ENCODE data around the gene C17orf67.
A peak's percentile ranks its signal among the peaks of the same experiment; 100 is the strongest.

The C17orf67 gene

GRCh38 chr17:56833809-56834379 is at the start of gene C17orf67, which contains the start of gene DGKE:
Gene C17orf67 (minus strand): TSS chr17:56833920. CDS start chr17:56815810, 18,110 bp downstream.
Gene DGKE (plus strand): TSS chr17:56834151. CDS start chr17:56834796, 645 bp downstream.
- no peak for TF ChIP-seq CTCF (IDR thresholded peaks at IDR 0.05; ENCODE audit: extremely low read depth, missing control alignments)
- DNase-seq (ENCODE audit: low spot score) = peak; percentile 99

- no peak for DNase-seq (ENCODE audit: low spot score)
- no peak for TF ChIP-seq CTCF (IDR thresholded peaks at IDR 0.05; ENCODE audit: extremely low read depth, missing control alignments)
Observed at GRCh38 chr17:56881685-56882295, 48.1 kb upstream of the C17orf67 start.

GRCh38 chr17:56880571-56880970 is 46.9 kb upstream of the C17orf67 start:
- no peak for TF ChIP-seq CTCF (IDR thresholded peaks at IDR 0.05; ENCODE audit: extremely low read depth, missing control alignments)
- no peak for DNase-seq (ENCODE audit: low spot score)

- no peak for TF ChIP-seq CTCF (IDR thresholded peaks at IDR 0.05; ENCODE audit: extremely low read depth, missing control alignments)
- DNase-seq (ENCODE audit: low spot score) = no peak
Observed at GRCh38 chr17:56880133-56880532, 46.4 kb upstream of the C17orf67 start.

GRCh38 chr17:56879280-56879679 is 45.6 kb upstream of the C17orf67 start:
- no peak for TF ChIP-seq CTCF (IDR thresholded peaks at IDR 0.05; ENCODE audit: extremely low read depth, missing control alignments)
- no peak for DNase-seq (ENCODE audit: low spot score)

GRCh38 chr17:56876766-56877179 is 43.1 kb upstream of the C17orf67 start:
- no peak for TF ChIP-seq CTCF (IDR thresholded peaks at IDR 0.05; ENCODE audit: extremely low read depth, missing control alignments)
- no peak for DNase-seq (ENCODE audit: low spot score)

GRCh38 chr17:56870081-56870651 is 36.4 kb upstream of the C17orf67 start:
- TF ChIP-seq CTCF (IDR thresholded peaks at IDR 0.05; ENCODE audit: extremely low read depth, missing control alignments) = no peak
- DNase-seq (ENCODE audit: low spot score) = peak; percentile 51
